22Rv1 (cell line): Measurements from ENCODE around the gene SLC66A1.

Source experiments
- ZFX ChIP-seq: fragments of 450-650 bp; IDR thresholded peaks from 2 replicates; pipeline ENCODE4 v1.6.1; 2017; ENCODE audit warnings: antibody characterized with exemption, borderline replicate concordance
- TF ChIP-seq, protein P1 (sequence below): fragments of 450-650 bp; IDR thresholded peaks from 2 replicates; pipeline ENCODE4 v1.5.1; 2017; ENCODE audit warnings: mild to moderate bottlenecking

DNA sequence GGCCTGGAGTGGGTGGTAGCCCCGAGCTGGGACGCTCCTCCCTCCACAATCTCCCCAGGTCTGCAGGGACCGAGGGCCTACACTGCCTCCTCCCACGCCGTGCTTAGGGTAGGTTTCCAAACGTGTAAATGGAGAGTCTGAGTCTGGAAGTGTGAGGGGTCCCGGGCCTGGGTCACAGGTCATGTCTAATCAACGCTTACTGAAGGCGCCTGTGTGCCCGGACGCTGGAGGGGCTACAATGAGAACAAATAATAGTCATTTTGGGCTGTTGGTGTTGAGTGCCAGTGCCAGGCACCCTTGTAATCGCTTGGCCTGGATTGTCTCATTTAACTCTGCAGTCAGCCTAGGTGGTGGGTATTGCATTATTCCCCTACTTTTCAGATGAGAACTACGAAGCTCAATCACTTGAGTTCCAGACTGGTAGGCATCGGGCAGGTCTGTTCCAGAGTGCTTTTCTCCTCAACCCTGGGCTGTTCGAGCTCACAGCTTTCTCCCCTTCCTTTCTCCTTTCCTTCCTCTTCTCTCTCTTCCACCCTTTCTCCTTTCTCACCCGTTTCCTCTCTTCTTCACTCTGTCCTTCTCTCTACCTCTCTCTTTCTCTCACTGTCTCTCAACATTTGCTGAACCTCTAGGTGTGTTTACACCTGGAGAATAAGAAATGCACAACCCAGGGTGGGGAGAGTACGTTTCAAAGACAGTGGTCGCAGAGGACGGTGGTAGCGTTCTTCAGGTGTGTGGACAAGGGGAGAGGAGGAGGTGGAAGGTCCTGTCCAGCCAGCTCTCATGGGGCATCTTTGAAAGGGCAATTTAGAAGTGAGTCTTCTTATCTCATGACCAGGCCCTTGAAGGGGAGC, 883 bp downstream of the SLC66A1 start:
- TF ChIP-seq ZFX, result no peak
- TF ChIP-seq, protein P1, sequence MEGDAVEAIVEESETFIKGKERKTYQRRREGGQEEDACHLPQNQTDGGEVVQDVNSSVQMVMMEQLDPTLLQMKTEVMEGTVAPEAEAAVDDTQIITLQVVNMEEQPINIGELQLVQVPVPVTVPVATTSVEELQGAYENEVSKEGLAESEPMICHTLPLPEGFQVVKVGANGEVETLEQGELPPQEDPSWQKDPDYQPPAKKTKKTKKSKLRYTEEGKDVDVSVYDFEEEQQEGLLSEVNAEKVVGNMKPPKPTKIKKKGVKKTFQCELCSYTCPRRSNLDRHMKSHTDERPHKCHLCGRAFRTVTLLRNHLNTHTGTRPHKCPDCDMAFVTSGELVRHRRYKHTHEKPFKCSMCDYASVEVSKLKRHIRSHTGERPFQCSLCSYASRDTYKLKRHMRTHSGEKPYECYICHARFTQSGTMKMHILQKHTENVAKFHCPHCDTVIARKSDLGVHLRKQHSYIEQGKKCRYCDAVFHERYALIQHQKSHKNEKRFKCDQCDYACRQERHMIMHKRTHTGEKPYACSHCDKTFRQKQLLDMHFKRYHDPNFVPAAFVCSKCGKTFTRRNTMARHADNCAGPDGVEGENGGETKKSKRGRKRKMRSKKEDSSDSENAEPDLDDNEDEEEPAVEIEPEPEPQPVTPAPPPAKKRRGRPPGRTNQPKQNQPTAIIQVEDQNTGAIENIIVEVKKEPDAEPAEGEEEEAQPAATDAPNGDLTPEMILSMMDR, result no peak
